ENCODE data around the gene KPNA1. TPM values are rescaled to one million over a fixed set of nuclear protein-coding genes. Genes with fewer than 3 reads are reported as not detected.

Gene KPNA1
- total and polyA plus RNA-seq, 2 of the 13 experiments (the other 11 are each of a cell fraction or from before 2014, with no cell fraction given): 15.4 to 30.0 TPM

DNA sequence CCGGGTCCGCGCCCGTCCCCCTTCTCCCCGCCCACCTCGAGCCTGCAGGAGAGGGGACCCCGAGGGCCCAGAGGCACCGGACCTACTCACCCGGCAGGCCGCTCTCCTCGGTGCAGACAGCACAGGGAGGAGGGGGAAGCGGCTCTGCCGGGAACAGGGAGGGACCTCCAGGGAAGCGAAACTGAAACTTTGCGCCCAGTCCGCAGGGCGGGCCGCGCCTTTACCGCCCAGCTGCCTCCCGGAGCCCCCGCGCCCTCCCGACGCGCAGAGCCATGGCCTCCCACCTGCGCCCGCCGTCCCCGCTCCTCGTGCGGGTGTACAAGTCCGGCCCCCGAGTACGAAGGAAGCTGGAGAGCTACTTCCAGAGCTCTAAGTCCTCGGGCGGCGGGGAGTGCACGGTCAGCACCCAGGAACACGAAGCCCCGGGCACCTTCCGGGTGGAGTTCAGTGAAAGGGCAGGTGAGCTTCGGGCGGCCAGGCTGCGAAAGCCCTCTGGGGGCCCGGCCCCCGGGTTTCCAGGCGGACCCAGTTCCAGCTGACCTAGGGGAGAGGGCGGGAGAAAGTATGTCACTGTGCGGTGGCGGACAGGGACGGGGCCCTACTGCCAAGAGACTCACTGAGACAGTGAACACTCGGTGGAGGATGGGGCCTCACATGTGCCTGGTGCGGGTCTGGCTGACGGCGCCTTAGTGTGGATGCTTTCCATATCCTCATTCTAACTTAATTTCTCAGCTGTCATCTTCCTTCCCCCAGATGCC, 49.6 kb upstream of the KPNA1 start, which contains the start of the genes DTX3L and PARP9 (continued):
- TF ChIP-seq, protein P1, sequence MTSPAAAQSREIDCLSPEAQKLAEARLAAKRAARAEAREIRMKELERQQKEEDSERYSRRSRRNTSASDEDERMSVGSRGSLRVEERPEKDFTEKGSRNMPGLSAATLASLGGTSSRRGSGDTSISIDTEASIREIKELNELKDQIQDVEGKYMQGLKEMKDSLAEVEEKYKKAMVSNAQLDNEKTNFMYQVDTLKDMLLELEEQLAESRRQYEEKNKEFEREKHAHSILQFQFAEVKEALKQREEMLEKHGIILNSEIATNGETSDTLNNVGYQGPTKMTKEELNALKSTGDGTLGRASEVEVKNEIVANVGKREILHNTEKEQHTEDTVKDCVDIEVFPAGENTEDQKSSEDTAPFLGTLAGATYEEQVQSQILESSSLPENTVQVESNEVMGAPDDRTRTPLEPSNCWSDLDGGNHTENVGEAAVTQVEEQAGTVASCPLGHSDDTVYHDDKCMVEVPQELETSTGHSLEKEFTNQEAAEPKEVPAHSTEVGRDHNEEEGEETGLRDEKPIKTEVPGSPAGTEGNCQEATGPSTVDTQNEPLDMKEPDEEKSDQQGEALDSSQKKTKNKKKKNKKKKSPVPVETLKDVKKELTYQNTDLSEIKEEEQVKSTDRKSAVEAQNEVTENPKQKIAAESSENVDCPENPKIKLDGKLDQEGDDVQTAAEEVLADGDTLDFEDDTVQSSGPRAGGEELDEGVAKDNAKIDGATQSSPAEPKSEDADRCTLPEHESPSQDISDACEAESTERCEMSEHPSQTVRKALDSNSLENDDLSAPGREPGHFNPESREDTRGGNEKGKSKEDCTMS (CRISPR knock-in tag; conservative IDR thresholded peaks at IDR 0.05): no peak
- peak; percentile 92; the same call in 1 of the 2 replicates for TF ChIP-seq ZBTB8A (CRISPR knock-in tag; IDR thresholded peaks at IDR 0.05; ENCODE audit: borderline replicate concordance, low read depth)
- TF ChIP-seq, protein P2, sequence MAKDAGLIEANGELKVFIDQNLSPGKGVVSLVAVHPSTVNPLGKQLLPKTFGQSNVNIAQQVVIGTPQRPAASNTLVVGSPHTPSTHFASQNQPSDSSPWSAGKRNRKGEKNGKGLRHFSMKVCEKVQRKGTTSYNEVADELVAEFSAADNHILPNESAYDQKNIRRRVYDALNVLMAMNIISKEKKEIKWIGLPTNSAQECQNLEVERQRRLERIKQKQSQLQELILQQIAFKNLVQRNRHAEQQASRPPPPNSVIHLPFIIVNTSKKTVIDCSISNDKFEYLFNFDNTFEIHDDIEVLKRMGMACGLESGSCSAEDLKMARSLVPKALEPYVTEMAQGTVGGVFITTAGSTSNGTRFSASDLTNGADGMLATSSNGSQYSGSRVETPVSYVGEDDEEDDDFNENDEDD (CRISPR knock-in tag; IDR thresholded peaks at IDR 0.05; ENCODE audit: borderline replicate concordance): peak; percentile 64; the same call in 1 of the 2 replicates
- TF ChIP-seq ZNF891 (CRISPR knock-in tag; IDR thresholded peaks at IDR 0.05): peak; percentile 93
- TF ChIP-seq ZIK1 (CRISPR knock-in tag; IDR thresholded peaks at IDR 0.05; ENCODE audit: borderline replicate concordance, low read depth): no peak; the same call in 1 of the 2 replicates
- TF ChIP-seq ISL2 (CRISPR knock-in tag; IDR thresholded peaks at IDR 0.05): peak; percentile 71; the same call in 1 of the 2 replicates
- TF ChIP-seq ZNF160 (CRISPR knock-in tag; IDR thresholded peaks at IDR 0.05): peak; percentile 74
- TF ChIP-seq, protein P3, sequence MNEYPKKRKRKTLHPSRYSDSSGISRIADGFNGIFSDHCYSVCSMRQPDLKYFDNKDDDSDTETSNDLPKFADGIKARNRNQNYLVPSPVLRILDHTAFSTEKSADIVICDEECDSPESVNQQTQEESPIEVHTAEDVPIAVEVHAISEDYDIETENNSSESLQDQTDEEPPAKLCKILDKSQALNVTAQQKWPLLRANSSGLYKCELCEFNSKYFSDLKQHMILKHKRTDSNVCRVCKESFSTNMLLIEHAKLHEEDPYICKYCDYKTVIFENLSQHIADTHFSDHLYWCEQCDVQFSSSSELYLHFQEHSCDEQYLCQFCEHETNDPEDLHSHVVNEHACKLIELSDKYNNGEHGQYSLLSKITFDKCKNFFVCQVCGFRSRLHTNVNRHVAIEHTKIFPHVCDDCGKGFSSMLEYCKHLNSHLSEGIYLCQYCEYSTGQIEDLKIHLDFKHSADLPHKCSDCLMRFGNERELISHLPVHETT (CRISPR knock-in tag; conservative IDR thresholded peaks at IDR 0.05): 0 out of 2 replicates have a peak, but pooled peaks have one; percentile 22
- peak; percentile 35; the same call in 1 of the 2 replicates for TF ChIP-seq CEBPG (CRISPR knock-in tag; IDR thresholded peaks at IDR 0.05)
- no peak for TF ChIP-seq RFX1 (IDR thresholded peaks at IDR 0.05)
- TF ChIP-seq ZNF496 (CRISPR knock-in tag; IDR thresholded peaks at IDR 0.05; ENCODE audit: insufficient replicate concordance): no peak
- peak; percentile 97 for TF ChIP-seq KMT2B (CRISPR knock-in tag; IDR thresholded peaks at IDR 0.05)
- peak; percentile 87 for TF ChIP-seq ZNF333 (CRISPR knock-in tag; IDR thresholded peaks at IDR 0.05; ENCODE audit: borderline replicate concordance)
- no peak for TF ChIP-seq TBL1XR1 (IDR thresholded peaks at IDR 0.05; ENCODE audit: borderline replicate concordance, low read length, partially characterized antibody)
- no peak for TF ChIP-seq ZNF256 (CRISPR knock-in tag; conservative IDR thresholded peaks at IDR 0.05)
- TF ChIP-seq ZKSCAN5 (CRISPR knock-in tag; IDR thresholded peaks at IDR 0.05): no peak
- no peak for TF ChIP-seq RORA (CRISPR knock-in tag; IDR thresholded peaks at IDR 0.05)
- peak; percentile 75 for TF ChIP-seq ZFP41 (CRISPR knock-in tag; IDR thresholded peaks at IDR 0.05; ENCODE audit: borderline replicate concordance)
- TF ChIP-seq U2AF2 (IDR thresholded peaks at IDR 0.05; ENCODE audit: low read depth, low read length): no peak
- no peak for TF ChIP-seq ZNF337 (CRISPR knock-in tag; IDR thresholded peaks at IDR 0.05; ENCODE audit: borderline replicate concordance, low read depth)
- TF ChIP-seq ZNF788 (CRISPR knock-in tag; IDR thresholded peaks at IDR 0.05; ENCODE audit: borderline replicate concordance): peak; percentile 85
- TF ChIP-seq, protein P4, sequence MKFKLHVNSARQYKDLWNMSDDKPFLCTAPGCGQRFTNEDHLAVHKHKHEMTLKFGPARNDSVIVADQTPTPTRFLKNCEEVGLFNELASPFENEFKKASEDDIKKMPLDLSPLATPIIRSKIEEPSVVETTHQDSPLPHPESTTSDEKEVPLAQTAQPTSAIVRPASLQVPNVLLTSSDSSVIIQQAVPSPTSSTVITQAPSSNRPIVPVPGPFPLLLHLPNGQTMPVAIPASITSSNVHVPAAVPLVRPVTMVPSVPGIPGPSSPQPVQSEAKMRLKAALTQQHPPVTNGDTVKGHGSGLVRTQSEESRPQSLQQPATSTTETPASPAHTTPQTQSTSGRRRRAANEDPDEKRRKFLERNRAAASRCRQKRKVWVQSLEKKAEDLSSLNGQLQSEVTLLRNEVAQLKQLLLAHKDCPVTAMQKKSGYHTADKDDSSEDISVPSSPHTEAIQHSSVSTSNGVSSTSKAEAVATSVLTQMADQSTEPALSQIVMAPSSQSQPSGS (CRISPR knock-in tag; IDR thresholded peaks at IDR 0.05): no peak
- TF ChIP-seq ZNF652 (CRISPR knock-in tag; IDR thresholded peaks at IDR 0.05; ENCODE audit: borderline replicate concordance, low read depth): no peak
- peak; percentile 77 for TF ChIP-seq ZNF430 (CRISPR knock-in tag; IDR thresholded peaks at IDR 0.05)
- TF ChIP-seq POLR2AphosphoS5 (IDR thresholded peaks at IDR 0.05; ENCODE audit: low read depth, low read length): 0 out of 2 replicates have a peak, but pooled peaks have one; percentile 28

Measured in HepG2 (cell line).